GM10266 (cell line): ENCODE data around the gene GNG3.

Source experiments
- DNase-seq: peaks from one replicate; pipeline ENCODE4 v3.0.0; 2012; ENCODE audit errors: extremely low spot score
- TF ChIP-seq, protein P1 (sequence below): IDR thresholded peaks from 2 replicates; pipeline ENCODE4 v1.5.1; 2012; ENCODE audit warnings: mild to moderate bottlenecking, low read depth; ENCODE audit not compliant: control insufficient read depth, insufficient read depth; ENCODE audit errors: missing control alignments

Gene GNG3

DNA sequence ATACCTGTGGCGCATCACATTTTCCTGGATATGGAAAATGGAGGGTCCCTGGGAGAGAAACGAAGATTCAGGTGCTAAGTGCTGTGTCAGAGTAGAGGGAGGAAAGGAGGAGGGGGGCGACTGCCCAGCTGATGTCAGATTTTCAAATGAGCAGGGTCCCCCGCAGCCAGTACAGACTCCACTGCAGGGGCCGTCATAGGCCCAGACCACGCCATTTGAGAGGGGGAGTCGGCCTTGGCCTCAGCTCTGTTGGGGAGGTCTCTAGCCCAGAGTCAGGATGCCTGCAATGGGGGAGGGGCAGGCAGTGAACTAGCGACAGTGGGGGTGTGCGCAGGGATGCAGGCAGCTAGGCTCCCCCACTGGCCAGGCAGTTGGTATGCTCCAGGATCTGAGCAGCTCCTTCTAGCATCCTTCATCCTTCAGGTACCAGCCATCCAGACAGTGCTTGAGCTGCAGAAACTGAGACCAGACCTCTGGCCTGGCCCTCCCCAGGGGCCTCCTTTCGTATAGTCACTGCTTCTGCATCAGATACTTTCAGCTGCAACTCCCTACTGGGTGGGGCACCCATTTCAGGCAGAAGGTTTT lies at the start of gene GNG3, which contains the start of gene BSCL2:
Gene GNG3 (plus strand): TSS at position 400 of the 585 bp plus-strand sequence. CDS start 620 bp downstream, outside the sequence.
Gene BSCL2 (minus strand): TSS at position 148 of the 585 bp plus-strand sequence. CDS start 229 bp downstream, outside the sequence.
- TF ChIP-seq, protein P1, sequence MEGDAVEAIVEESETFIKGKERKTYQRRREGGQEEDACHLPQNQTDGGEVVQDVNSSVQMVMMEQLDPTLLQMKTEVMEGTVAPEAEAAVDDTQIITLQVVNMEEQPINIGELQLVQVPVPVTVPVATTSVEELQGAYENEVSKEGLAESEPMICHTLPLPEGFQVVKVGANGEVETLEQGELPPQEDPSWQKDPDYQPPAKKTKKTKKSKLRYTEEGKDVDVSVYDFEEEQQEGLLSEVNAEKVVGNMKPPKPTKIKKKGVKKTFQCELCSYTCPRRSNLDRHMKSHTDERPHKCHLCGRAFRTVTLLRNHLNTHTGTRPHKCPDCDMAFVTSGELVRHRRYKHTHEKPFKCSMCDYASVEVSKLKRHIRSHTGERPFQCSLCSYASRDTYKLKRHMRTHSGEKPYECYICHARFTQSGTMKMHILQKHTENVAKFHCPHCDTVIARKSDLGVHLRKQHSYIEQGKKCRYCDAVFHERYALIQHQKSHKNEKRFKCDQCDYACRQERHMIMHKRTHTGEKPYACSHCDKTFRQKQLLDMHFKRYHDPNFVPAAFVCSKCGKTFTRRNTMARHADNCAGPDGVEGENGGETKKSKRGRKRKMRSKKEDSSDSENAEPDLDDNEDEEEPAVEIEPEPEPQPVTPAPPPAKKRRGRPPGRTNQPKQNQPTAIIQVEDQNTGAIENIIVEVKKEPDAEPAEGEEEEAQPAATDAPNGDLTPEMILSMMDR, result no peak
- DNase-seq, result no peak

DNA sequence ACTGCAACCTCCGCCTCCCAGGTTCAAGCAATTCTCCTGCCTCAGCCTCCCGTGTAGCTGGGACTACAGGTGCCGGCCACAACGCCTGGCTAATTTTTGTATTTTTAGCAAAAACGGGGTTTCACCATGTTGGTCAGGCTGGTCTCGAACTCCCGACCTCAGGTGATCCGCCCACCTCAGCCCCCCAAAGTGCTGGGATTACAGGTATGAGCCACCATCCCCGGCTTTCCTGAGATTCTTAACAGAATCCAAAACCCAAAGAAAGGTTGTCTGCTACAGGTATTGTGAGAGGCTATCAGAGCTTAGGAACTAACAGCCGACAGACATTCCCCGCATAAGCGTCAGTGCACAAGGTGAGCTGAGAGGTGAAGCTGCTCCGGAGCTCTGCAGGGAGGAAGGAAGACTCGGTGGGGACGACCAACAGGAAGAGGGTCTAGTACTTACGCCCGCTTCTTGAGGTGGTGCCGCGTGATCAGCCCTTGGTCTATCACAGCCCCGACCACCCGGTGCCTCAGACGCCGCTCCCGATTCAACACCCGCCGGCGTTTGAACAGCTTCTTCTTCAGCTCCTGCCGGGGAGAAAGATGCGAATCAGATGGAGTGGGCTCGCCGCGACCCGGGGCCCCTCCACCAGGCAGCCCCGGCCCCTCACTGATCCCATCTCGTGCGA lies 42.9 kb upstream of the GNG3 start:
- TF ChIP-seq, protein P1, result no peak
- DNase-seq, result peak; percentile 62

DNA sequence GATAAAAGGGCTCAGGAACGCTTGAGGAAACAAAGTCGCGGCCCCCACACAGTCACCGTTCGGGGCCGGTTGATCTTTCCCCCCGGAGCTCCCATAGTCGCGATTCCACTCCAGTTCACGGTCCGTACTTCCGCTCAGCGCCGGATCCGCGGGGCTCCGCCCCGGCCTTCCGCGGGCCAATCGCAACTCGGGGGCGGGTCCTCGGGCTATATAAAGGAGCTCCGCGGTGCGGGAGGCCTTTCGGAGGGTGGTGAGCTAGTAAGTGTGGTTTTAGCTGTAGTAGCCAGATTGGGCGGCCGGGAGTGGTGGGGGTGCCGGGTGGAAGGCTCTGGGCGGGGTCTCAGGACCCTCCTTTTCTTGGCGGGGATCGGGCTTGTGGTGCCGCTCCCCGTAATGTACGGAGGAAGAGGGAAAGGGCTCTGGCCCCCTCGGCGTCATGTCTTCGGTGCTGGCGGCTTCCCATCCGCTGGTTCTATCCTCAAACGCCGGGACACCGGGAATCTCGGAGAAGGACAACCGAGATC lies 42.3 kb upstream of the GNG3 start, which contains the start of the genes C11orf98 and CSKMT:
Gene C11orf98 (minus strand): TSS at position 136 of the 524 bp plus-strand sequence. CDS start 41 bp downstream, at position 95.
Gene CSKMT (plus strand): TSS at position 238 of the 524 bp plus-strand sequence. CDS start 568 bp downstream, outside the sequence.
- DNase-seq, result peak; percentile 93
- TF ChIP-seq, protein P1, result no peak

DNA sequence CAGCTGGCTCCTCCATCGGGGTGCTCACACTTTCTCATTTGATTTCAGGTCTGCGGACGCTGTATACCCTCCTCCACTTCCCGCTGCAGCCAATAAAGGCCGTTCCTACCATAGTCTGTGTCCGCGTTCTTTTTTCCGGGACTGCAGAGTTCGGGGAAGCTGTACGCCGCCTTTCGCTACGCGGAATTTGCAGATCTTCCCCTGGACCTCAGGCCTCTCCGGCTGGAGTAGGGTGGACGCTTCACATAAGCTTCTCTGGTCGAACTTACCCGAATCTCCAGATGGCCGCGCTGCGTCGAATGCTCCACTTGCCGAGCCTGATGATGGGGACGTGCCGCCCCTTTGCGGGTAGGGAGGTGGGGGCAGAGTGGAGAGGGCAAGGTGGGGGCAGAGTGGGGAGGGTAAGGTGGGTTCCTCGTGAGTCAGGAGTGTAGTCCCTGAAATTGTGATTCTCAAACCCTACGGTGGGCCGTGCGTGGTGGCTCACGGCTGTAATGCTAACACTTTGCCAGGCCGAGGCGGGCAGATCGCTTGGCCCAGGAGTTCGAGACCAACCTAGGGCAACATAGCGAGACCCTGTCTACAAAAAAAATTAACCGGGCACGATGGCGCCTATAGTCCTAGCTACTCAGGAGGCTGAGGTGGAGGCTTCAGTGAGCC lies 41.7 kb upstream of the GNG3 start:
- DNase-seq, result no peak
- TF ChIP-seq, protein P1, result no peak

DNA sequence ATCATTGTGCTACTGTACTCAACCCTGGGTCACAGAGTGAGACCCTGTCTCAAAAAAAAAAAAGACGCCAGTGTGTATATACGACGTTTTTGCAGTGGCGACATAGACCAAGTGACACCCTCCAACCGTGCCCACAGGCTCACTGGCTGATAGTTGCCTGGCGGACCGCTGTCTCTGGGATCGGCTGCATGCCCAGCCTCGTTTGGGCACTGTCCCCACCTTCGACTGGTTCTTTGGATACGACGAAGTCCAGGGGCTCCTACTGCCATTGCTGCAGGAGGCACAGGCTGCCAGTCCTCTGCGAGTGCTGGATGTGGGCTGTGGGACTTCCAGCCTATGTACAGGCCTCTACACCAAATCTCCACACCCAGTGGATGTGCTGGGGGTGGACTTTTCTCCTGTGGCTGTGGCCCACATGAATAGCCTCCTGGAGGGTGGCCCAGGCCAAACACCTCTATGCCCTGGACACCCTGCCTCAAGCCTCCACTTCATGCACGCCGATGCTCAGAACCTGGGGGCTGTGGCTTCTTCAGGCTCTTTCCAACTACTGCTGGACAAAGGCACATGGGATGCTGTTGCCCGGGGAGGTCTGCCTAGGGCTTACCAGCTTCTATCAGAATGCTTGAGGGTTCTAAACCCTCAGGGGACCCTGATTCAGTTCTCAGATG lies 41.1 kb upstream of the GNG3 start:
- TF ChIP-seq, protein P1, result no peak
- DNase-seq, result no peak

DNA sequence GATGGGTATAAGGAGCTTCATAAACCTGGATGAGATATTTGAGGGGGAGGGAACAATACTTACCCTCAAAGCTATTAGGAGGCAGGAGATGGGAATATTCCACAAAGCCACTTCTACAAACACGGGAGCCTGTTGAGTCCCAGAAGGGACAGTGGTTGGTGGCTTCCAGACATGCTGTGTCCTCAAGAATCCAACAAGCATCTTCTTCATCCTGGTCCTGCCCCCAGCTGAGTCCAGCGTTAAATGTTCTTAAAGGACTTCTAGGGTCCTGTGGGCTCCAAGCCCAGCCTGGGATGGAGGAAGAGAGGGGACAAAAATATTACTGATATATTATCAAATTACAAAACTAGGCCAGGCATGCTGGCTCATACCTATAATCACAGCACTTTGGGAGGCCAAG lies 40.0 kb upstream of the GNG3 start:
- DNase-seq, result no peak
- TF ChIP-seq, protein P1, result no peak
